Measurements from ENCODE around the gene TERT.
"Not testable (repeated sequence)": the region's sequence is repeated elsewhere in the genome, so short reads cannot be mapped to it uniquely, and the experiment has no call there.

The TERT gene

GRCh38 chr5:1240496-1241260, 54.2 kb downstream of the TERT start:
- DNase-seq (ENCODE audit: low read depth): no peak

DNA sequence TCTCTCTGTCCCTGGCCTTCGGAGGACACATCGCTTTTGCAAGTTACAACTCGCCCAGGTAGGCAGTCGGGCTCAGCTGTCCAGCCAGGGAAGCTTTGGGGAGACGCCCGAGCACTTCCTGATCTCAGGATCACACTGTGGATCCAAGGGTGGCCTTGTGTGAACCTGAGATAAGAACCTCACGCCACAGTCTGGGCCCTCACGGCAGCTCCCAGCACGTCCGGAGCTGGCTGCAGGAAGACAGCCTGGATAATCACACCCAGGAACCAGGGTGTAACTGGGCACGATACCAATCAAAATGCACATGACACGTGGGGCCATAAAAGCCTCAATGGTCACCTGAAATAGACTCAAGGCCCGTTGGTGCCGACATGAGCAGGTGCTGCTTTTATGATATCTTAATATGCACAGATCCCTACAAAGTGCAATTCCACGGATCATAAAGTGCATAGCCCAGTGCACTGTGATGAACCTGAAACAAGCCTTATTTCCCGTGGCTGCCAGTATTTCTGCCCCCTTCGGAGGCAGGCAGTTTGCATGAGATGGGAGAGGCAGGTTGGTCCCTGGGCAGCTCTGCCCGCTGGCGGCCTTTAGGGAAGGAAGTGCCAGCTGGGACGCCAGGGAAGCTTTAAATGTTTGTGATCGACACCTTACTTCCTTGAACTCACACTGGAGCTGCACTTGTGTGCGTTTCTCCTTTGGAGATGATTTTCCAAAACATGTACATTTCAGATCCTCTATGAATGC, 55.2 kb downstream of the TERT start:
- peak; percentile 22 for DNase-seq (ENCODE audit: low read depth)

GRCh38 chr5:1235838-1236237, 59.0 kb downstream of the TERT start:
- no peak for DNase-seq (ENCODE audit: low read depth)

GRCh38 chr5:1235379-1235778, 59.5 kb downstream of the TERT start:
- DNase-seq (ENCODE audit: low read depth): no peak

GRCh38 chr5:1232780-1233179, 62.1 kb downstream of the TERT start:
- no peak for DNase-seq (ENCODE audit: low read depth)

- no peak for DNase-seq (ENCODE audit: low read depth)
These were observed 63.4 kb downstream of the TERT start for GRCh38 chr5:1231354-1231905.

- DNase-seq (ENCODE audit: low read depth): no peak
These were observed 64.3 kb downstream of the TERT start for GRCh38 chr5:1230551-1230950.

- DNase-seq (ENCODE audit: low read depth): no peak
These were observed 65.0 kb downstream of the TERT start for GRCh38 chr5:1229822-1230221.

DNA sequence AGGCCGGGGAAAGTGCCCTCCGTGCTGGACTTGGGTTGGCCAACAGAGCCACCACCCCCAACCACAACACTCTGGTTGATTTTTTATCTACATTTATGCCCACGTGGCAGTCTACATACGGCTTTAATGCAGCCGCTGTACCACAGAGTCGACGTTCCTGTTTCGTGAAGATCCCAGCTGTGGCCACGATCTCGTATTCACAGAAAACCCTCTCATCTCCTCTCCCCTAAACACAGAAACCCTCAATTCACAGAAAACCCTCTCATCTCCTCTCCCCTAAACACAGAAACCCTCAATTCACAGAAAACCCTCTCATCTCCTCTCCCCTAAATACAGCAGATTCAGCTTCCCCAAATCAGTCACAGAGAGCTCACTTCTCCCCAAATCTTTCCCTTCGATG, 65.8 kb downstream of the TERT start:
- not testable (repeated sequence) for DNase-seq (ENCODE audit: low read depth)

- DNase-seq (ENCODE audit: low read depth): no peak
These were observed 66.7 kb downstream of the TERT start for GRCh38 chr5:1228120-1228519.

GRCh38 chr5:1227667-1228066, 67.2 kb downstream of the TERT start:
- DNase-seq (ENCODE audit: low read depth): no peak

DNA sequence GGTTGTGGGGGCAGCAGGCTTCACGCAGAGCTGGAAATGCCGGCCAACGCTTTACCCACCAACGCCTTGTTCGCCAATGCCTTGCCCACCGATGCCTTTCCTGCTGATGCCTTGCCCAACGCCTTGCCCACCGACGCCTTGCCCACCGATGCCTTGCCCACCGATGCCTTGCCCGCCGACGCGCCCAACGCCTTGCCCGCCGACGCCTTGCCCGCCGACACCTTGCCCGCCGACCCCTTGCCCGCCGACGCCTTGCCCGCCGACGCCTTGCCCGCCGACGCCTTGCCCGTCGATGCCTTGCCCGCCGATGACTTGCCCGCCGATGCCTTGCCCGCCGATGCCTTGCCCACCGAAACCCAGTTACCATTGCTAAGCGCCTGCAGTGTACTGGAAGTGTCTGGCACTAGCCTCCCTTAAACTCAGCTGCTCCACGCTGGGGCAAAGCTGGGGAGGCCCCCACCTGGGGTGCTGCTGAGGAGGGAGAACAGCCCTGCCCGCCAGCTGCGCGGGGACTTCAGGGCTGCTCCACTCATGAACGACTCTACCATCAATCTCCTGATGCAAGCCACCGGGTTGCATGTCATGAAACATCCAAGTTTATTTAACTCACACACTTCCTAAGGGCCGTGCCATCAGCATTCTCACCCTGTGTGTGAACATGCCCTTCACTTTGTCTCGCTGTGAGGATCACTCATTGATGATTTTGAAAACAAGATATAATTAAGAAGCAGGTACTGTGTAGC, 67.9 kb downstream of the TERT start:
- no peak for DNase-seq (ENCODE audit: low read depth)

GRCh38 chr5:1226231-1226630, 68.6 kb downstream of the TERT start:
- DNase-seq (ENCODE audit: low read depth): no peak

GRCh38 chr5:1225081-1225480, 69.8 kb downstream of the TERT start, which contains the start of gene SLC6A18:
Gene SLC6A18, plus strand, starts transcription at chr5:1225381. Its CDS starts 97 bp downstream, at chr5:1225478.
- no peak for DNase-seq (ENCODE audit: low read depth)

- DNase-seq (ENCODE audit: low read depth): no peak
These were observed 70.2 kb downstream of the TERT start for GRCh38 chr5:1224631-1225030.

DNA sequence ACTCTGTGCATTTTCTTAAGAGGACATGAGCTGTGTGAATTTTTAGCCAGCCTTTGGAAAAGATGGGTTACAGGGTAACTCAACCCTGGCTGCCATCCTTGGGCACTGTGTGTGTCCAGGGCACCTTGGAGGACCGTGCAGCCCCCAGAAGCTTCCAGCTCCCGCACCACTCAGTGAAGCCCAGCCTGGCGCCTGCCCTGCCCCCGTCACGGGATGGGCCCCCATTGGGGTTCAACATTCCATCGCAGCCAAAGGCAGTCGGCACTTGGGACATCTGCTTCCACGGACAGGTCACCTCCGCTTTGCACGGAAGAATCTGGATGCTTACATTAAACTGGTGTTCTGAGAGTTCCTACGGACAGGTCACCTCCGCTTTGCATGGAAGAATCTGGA, 71.6 kb downstream of the TERT start:
- no peak for DNase-seq (ENCODE audit: low read depth)

GRCh38 chr5:1222621-1223277, 72.1 kb downstream of the TERT start:
- DNase-seq (ENCODE audit: low read depth): no peak

GRCh38 chr5:1222147-1222546, 72.7 kb downstream of the TERT start:
- no peak for DNase-seq (ENCODE audit: low read depth)

DNA sequence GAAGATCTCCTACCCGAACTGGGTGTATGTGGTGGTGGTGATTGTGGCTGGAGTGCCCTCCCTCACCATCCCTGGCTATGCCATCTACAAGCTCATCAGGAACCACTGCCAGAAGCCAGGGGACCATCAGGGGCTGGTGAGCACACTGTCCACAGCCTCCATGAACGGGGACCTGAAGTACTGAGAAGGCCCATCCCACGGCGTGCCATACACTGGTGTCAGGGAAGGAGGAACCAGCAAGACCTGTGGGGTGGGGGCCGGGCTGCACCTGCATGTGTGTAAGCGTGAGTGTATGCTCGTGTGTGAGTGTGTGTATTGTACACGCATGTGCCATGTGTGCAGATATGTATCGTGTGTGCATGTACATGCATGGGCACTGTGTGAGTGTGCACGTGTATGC, 73.1 kb downstream of the TERT start:
- DNase-seq (ENCODE audit: low read depth): no peak

GRCh38 chr5:1220831-1221230, 74.0 kb downstream of the TERT start:
- DNase-seq (ENCODE audit: low read depth): no peak

- no peak for DNase-seq (ENCODE audit: low read depth)
These were observed 74.5 kb downstream of the TERT start for GRCh38 chr5:1220351-1220750.

GRCh38 chr5:1219768-1220100, 75.1 kb downstream of the TERT start:
- DNase-seq (ENCODE audit: low read depth): no peak
